CD4-positive, alpha-beta T cell (primary cell): ENCODE results near the gene TP63. TPM values are rescaled to one million over a fixed set of nuclear protein-coding genes. Genes with fewer than 3 reads are reported as not detected.

ENCODE experiments used
- ATAC-seq: fragments of 200-7000 bp; cut with Tn5 transposase; one replicate; pipeline ENCODE4 v1.10.0; 2022; ENCODE audit warnings: mild to moderate bottlenecking; ENCODE audit not compliant: poor library complexity
- CTCF ChIA-PET: fragments of 350-600 bp; sonication (Branson Sonifier 250); formaldehyde crosslinking; loops from one replicate; lab custom pipeline; 2021; ENCODE audit warnings: antibody characterized with exemption, inconsistent platforms; lab: Charles Lee
- POLR2A ChIA-PET: fragments of 350-600 bp; sonication (Branson Sonifier 250); formaldehyde crosslinking; loops from one replicate; lab custom pipeline; 2021; ENCODE audit warnings: antibody characterized with exemption, inconsistent platforms; lab: Charles Lee
- DNase-seq, 14 experiments: peaks; one replicate each; pipeline ENCODE4 v3.0.0-alpha.2; 2013 to 2020; ENCODE audit warnings: mixed read lengths in 2 of 14
- H3K27ac ChIP-seq, 2 donors: one replicate each; pipeline versions ENCODE4 v1.5.1 to v1.7.0; 2013; ENCODE audit warnings: low read length in 2 of 2, low read depth in 1 of 2, mild to moderate bottlenecking in 1 of 2
- H3K27me3 ChIP-seq, 2 experiments: 1 replicate in 1 of 2; 2 replicates in 1 of 2; pipeline versions ENCODE4 v1.6.1 to v1.7.0; 2013; ENCODE audit warnings: low read length in 2 of 2, control low read depth in 1 of 2, mild to moderate bottlenecking in 1 of 2, moderate library complexity in 1 of 2; ENCODE audit not compliant: insufficient read depth in 2 of 2, control insufficient read depth in 1 of 2
- H3K36me3 ChIP-seq: one replicate; pipeline ENCODE4 v1.6.1; 2013; ENCODE audit warnings: low read length, control low read depth; ENCODE audit not compliant: insufficient read depth
- H3K4me1 ChIP-seq: one replicate; pipeline ENCODE4 v1.6.1; 2013; ENCODE audit warnings: low read length, control low read depth; ENCODE audit not compliant: insufficient read depth
- H3K4me3 ChIP-seq: one replicate; pipeline ENCODE4 v1.5.1; 2013; ENCODE audit warnings: mild to moderate bottlenecking, low read length, moderate library complexity
- H3K9me3 ChIP-seq, 2 experiments: 1 replicate in 1 of 2; 2 replicates in 1 of 2; pipeline versions ENCODE4 v1.6.1 to v1.7.0; 2013; ENCODE audit warnings: low read length in 2 of 2, mild to moderate bottlenecking in 2 of 2, control low read depth in 1 of 2, moderate library complexity in 1 of 2; ENCODE audit not compliant: control insufficient read depth in 1 of 2, insufficient read depth in 1 of 2
- H3K27ac Mint-ChIP-seq: one replicate; pipeline ENCODE4 v1.8.0; 2020; ENCODE audit warnings: mixed read lengths
- H3K27me3 Mint-ChIP-seq: one replicate; pipeline ENCODE4 v1.8.0; 2021; ENCODE audit warnings: mixed read lengths
- H3K36me3 Mint-ChIP-seq: one replicate; pipeline ENCODE4 v1.8.0; 2021; ENCODE audit warnings: low read depth, mixed read lengths
- H3K4me1 Mint-ChIP-seq: one replicate; pipeline ENCODE4 v1.8.0; 2021; ENCODE audit warnings: low read depth, mixed read lengths
- H3K4me3 Mint-ChIP-seq: one replicate; pipeline ENCODE4 v1.8.0; 2020; ENCODE audit warnings: mild to moderate bottlenecking, mixed read lengths
- H3K9me3 Mint-ChIP-seq: one replicate; pipeline ENCODE4 v1.8.0; 2020; ENCODE audit warnings: mixed read lengths
- CTCF ChIP-seq: fragments of 200-600 bp; IDR thresholded peaks from one replicate; pipeline ENCODE4 v1.8.0; 2022; ENCODE audit warnings: antibody characterized with exemption, mild to moderate bottlenecking
- intact Hi-C, 2 experiments: fragments of 100-400 bp; cut with DNase I in 1 of 2; cut with micrococcal nuclease in 1 of 2; formaldehyde crosslinking; loops; one replicate each; pipeline versions ENCODE4 v1.15.1 to v1.9.0; 2023 to 2025; cut with DNase I, micrococcal nuclease
- total RNA-seq, 174 experiments: library from RNA in 2 of 174; stranded (reverse) in 2 of 174; gene quantifications; one replicate each; pipeline ENCODE4 v1.2.3 and lab custom pipeline; 2021 to 2026

TP63 gene
- total RNA-seq, 2 experiments from 2014 or later = 0.31 TPM; not detected in 1

GRCh38 chr3:189630767-189631372, 319 bp upstream of the TP63 start:
- H3K27me3 ChIP-seq = no peaks in the 10 kb centered on the region
- no peak overlapping the region for H3K27ac Mint-ChIP-seq
- peak; percentile 29 for ATAC-seq

DNA sequence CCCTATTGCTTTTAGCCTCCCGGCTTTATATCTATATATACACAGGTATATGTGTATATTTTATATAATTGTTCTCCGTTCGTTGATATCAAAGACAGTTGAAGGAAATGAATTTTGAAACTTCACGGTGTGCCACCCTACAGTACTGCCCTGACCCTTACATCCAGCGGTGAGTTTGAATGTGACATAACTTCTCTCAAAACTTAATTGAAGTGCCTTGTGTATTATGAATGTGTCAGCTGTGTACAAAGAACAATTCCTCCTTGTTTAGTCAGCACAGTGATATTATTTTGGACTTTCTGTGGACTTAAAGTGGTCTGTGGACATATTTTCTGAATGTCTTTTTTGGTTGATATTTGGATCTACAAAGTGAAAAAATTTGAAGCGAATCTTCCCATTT, 220 bp downstream of the TP63 start:
- no peaks in the 10 kb centered on the region for H3K27me3 ChIP-seq
- intact Hi-C loops = loop anchor here in 1 of 2 experiments (5.0 kb wide), 1 partner anchor 1894 kb away; no protein-coding TSS in a partner anchor
- peaks cover 23% of the 10 kb centered on the region for H3K4me1 Mint-ChIP-seq
- no peaks in the 10 kb centered on the region for H3K27me3 Mint-ChIP-seq
- POLR2A ChIA-PET = interaction anchor here (0.7 to 0.9 kb wide), 2 partner anchors 8 to 10 kb away, joined by 3 to 4 read pairs; no protein-coding TSS in a partner anchor
- CTCF ChIA-PET = no interaction called here
- no peaks in the 10 kb centered on the region for H3K36me3 Mint-ChIP-seq
- H3K4me3 Mint-ChIP-seq = no peak overlapping the region
- H3K27ac ChIP-seq = no peak overlapping the region
- no peak overlapping the region for H3K27ac Mint-ChIP-seq
- ATAC-seq (no peak), DNase-seq (no peak)
- no peak for TF ChIP-seq CTCF
- H3K4me3 ChIP-seq = no peak overlapping the region
- no peaks in the 10 kb centered on the region for H3K9me3 ChIP-seq
- H3K36me3 ChIP-seq = no peaks in the 10 kb centered on the region
- H3K4me1 ChIP-seq = no peaks in the 10 kb centered on the region
- H3K9me3 Mint-ChIP-seq = no peaks in the 10 kb centered on the region

More at GRCh38 chr3:189630767-189631372, 319 bp upstream of the TP63 start:
- Mint-ChIP-seq H3K4me3 (no peak overlapping the region), H3K4me1 (peaks cover 23% of the 10 kb centered on the region), H3K36me3 (no peaks in the 10 kb centered on the region), H3K9me3 (no peaks in the 10 kb centered on the region), H3K27me3 (no peaks in the 10 kb centered on the region)
- DNase-seq = peak in 3 of 14 experiments; percentile 39 to 43 (median 42)
- intact Hi-C loops = loop anchor here in 1 of 2 experiments (5.0 kb wide), 1 partner anchor 1894 kb away; no protein-coding TSS in a partner anchor
- Histone ChIP-seq H3K4me3 (peak overlapping the region; percentile 29), H3K27ac (no peak overlapping the region), H3K4me1 (no peaks in the 10 kb centered on the region), H3K9me3 (no peaks in the 10 kb centered on the region), H3K36me3 (no peaks in the 10 kb centered on the region)
- ChIA-PET CTCF (no interaction called here), POLR2A (interaction anchor here (0.7 to 1.4 kb wide), 3 partner anchors 8 to 12 kb away, joined by 3 to 4 read pairs (median 4); no protein-coding TSS in a partner anchor)
- no peak for TF ChIP-seq CTCF

DNA sequence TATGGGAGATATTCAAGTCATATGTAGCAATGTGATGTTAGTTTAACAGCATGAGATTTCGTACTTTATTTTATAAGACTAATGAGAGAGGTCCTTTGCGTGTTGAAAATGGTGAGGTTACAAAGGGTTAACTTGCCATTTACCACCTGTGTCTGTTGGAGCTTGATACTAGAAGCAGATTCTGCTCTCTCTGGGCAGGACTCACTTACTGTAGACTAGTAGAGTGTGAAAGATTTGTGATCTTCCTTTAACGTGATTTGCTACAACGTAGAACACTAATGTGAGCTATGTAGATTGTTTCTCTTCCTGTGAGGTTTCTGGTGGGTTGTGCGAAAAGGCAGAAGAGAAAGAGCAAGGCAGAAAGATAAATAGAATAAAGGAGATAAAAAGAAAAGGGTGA, 1.1 kb downstream of the TP63 start:
- Mint-ChIP-seq H3K4me1 (peaks cover 23% of the 10 kb centered on the region), H3K27ac (no peak overlapping the region), H3K27me3 (no peaks in the 10 kb centered on the region), H3K9me3 (no peaks in the 10 kb centered on the region), H3K4me3 (no peak overlapping the region), H3K36me3 (no peaks in the 10 kb centered on the region)
- intact Hi-C loops = loop anchor here in 1 of 2 experiments (5.0 kb wide), 1 partner anchor 1895 kb away; no protein-coding TSS in a partner anchor
- Histone ChIP-seq H3K4me1 (no peaks in the 10 kb centered on the region), H3K9me3 (no peaks in the 10 kb centered on the region), H3K27me3 (no peaks in the 10 kb centered on the region), H3K27ac (no peak overlapping the region), H3K4me3 (no peak overlapping the region), H3K36me3 (no peaks in the 10 kb centered on the region)
- ATAC-seq (no peak), DNase-seq (no peak)
- ChIA-PET POLR2A (interaction anchor here (1.1 kb wide), 1 partner anchor 9 kb away, joined by 3 read pairs; no protein-coding TSS in a partner anchor), CTCF (no interaction called here)
- no peak for TF ChIP-seq CTCF
